GM18502 (cell line): Measurements from ENCODE around the gene POGLUT3.

Source experiments
- ATAC-seq: cut with Tn5 transposase; IDR thresholded peaks from one replicate; pipeline ENCODE4 v1.9.1; 2021; ENCODE audit warnings: mild to moderate bottlenecking; ENCODE audit not compliant: unreplicated experiment, poor library complexity

Gene POGLUT3

GRCh38 chr11:108501396-108501795 lies 3.2 kb upstream of the POGLUT3 start:
- ATAC-seq: no peak

- no peak for ATAC-seq
Observed at GRCh38 chr11:108500721-108501120, 2.5 kb upstream of the POGLUT3 start.

- ATAC-seq: no peak
Observed at GRCh38 chr11:108500169-108500568, 2.0 kb upstream of the POGLUT3 start.

- ATAC-seq: no peak
Observed at GRCh38 chr11:108498816-108499408, 728 bp upstream of the POGLUT3 start.

- peak; percentile 72 for ATAC-seq
Observed at GRCh38 chr11:108497317-108498045, 703 bp downstream of the POGLUT3 start.

- ATAC-seq: no peak
Observed at GRCh38 chr11:108496643-108497256, 1.4 kb downstream of the POGLUT3 start.

GRCh38 chr11:108495326-108495725 lies 2.9 kb downstream of the POGLUT3 start:
- ATAC-seq: no peak

GRCh38 chr11:108494182-108494581 lies 4.0 kb downstream of the POGLUT3 start:
- ATAC-seq: no peak

- no peak for ATAC-seq
Observed at GRCh38 chr11:108491936-108492335, 6.2 kb downstream of the POGLUT3 start.

- no peak for ATAC-seq
Observed at GRCh38 chr11:108486828-108487227, 11.4 kb downstream of the POGLUT3 start.

GRCh38 chr11:108486331-108486730 lies 11.9 kb downstream of the POGLUT3 start:
- no peak for ATAC-seq

- ATAC-seq: no peak
Observed at GRCh38 chr11:108483163-108483562, 15.0 kb downstream of the POGLUT3 start.

GRCh38 chr11:108474664-108475463 lies 23.3 kb downstream of the POGLUT3 start:
- ATAC-seq: no peak

- no peak for ATAC-seq
Observed at GRCh38 chr11:108472681-108473080, 25.5 kb downstream of the POGLUT3 start.

- no peak for ATAC-seq
Observed at GRCh38 chr11:108468478-108468864, 29.7 kb downstream of the POGLUT3 start.

- ATAC-seq: peak; percentile 99
Observed at GRCh38 chr11:108467091-108467823, 30.9 kb downstream of the POGLUT3 start, which contains the start of gene C11orf65. C11orf65 (minus strand) TSS chr11:108467529; CDS start chr11:108461559, 5,970 bp downstream.

GRCh38 chr11:108466405-108466804 lies 31.8 kb downstream of the POGLUT3 start:
- ATAC-seq: no peak

GRCh38 chr11:108453207-108453835 lies 44.9 kb downstream of the POGLUT3 start:
- no peak for ATAC-seq
